Esophagus squamous epithelium (tissue), 5 donors: Measurements from ENCODE around the gene ZNF584. TPM values are rescaled to one million over a fixed set of nuclear protein-coding genes. Genes with fewer than 3 reads are reported as not detected.
"Not testable (repeated sequence)": the region's sequence is repeated elsewhere in the genome, so short reads cannot be mapped to it uniquely, and the experiment has no call there.

Experiments
- DNase-seq: peaks from one replicate; lab custom pipeline; 2025; lab: John Stamatoyannopoulos, UW
- H3K27ac ChIP-seq, 4 donors: fragments of 200-600 bp; sonication (generic); one replicate each; pipeline ENCODE4 v1.5.1; 2016 to 2019; ENCODE audit warnings: mild to moderate bottlenecking in 1 of 4
- H3K27me3 ChIP-seq, 4 donors: fragments of 200-600 bp; sonication (generic); 1 replicate in 3 of 4; 2 replicates in 1 of 4; pipeline versions ENCODE4 v1.5.1 to v1.6.0; 2017 to 2021; ENCODE audit warnings: antibody characterized with exemption in 1 of 4
- H3K36me3 ChIP-seq, 3 donors: fragments of 200-600 bp; sonication (generic); one replicate each; pipeline ENCODE4 v1.5.1; 2016 to 2019
- H3K4me1 ChIP-seq, 3 donors: fragments of 200-600 bp; sonication (generic); one replicate each; pipeline ENCODE4 v1.5.1; 2017 to 2019
- H3K4me3 ChIP-seq, 4 donors: fragments of 200-600 bp; sonication (generic); 1 replicate in 3 of 4; 2 replicates in 1 of 4; pipeline ENCODE4 v1.5.1; 2016 to 2019; ENCODE audit warnings: mild to moderate bottlenecking in 2 of 4, moderate library complexity in 1 of 4
- H3K9me3 ChIP-seq, 3 donors: fragments of 200-600 bp; sonication (generic); one replicate each; pipeline ENCODE4 v1.5.1; 2016 to 2019
- POLR2A ChIP-seq, 4 donors: fragments of 450-650 bp; IDR thresholded peaks; one replicate each; pipeline ENCODE4 v1.6.1; 2017; ENCODE audit warnings: antibody characterized with exemption in 4 of 4, mild to moderate bottlenecking in 4 of 4, moderate library complexity in 3 of 4
- WGBS, 2 donors: methylation state at CpG; one replicate each; pipeline ENCODE4 v1.1.5; 2018; 5-methylcytosine and 5-hydroxymethylcytosine counted together
- intact Hi-C: fragments of 100-400 bp; cut with DNase I; formaldehyde crosslinking; loops from one replicate; pipeline ENCODE4 v1.15.0; 2022
- total RNA-seq, 4 donors: library from RNA; depleted of rRNA; stranded (reverse); fragments of >200 nt; gene quantifications; one replicate each; pipeline ENCODE4 v1.1.0, GENCODE V29; 2016
- TF ChIP-seq, protein P1 (sequence below), 6 experiments: fragments of 450-650 bp in 4 of 6; fragments of 200-600 bp in 2 of 6; sonication (generic) in 2 of 6; IDR thresholded peaks; one replicate each; pipeline ENCODE4 v1.5.1; 2016 to 2019; ENCODE audit warnings: antibody characterized with exemption in 6 of 6, mild to moderate bottlenecking in 4 of 6, moderate library complexity in 4 of 6
- donor health status: DM: yes; HTN: yes; CAD: no.

The ZNF584 gene
- total RNA-seq, 4 donors from 2014 or later: 8.5 to 13.4 (median 9.4) TPM

DNA sequence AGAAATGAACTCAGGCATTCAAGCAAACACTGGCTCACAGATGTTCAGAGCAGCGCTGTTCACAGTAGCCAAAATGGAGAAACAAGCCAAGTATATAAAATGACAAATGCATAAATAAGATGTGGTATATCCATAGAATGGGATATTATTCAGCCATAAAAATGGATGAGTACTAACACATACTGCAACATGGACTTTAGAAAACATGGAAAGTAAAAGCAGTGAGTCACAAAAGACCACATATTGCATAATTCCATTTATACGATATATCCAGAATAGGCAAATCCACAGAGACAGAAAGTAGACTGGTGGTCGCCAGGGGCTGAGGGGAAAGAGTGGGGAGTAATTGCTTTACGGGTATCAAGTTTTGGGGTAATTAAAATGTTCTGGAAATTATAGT, 34.2 kb upstream of the ZNF584 start:
- Histone ChIP-seq H3K4me3 (no peak overlapping the region), H3K27ac (no peak overlapping the region), H3K9me3 (no peaks in the 10 kb centered on the region), H3K36me3 (no peaks in the 10 kb centered on the region), H3K4me1 (peaks cover 0 to 3% (median 0%) of the 10 kb centered on the region in 3 donors), H3K27me3 (no peaks in the 10 kb centered on the region)
- intact Hi-C loops: no loop called here
- DNase-seq: no peak
- TF ChIP-seq POLR2A (IDR thresholded peaks at IDR 0.05): no peak
- TF ChIP-seq, protein P1, sequence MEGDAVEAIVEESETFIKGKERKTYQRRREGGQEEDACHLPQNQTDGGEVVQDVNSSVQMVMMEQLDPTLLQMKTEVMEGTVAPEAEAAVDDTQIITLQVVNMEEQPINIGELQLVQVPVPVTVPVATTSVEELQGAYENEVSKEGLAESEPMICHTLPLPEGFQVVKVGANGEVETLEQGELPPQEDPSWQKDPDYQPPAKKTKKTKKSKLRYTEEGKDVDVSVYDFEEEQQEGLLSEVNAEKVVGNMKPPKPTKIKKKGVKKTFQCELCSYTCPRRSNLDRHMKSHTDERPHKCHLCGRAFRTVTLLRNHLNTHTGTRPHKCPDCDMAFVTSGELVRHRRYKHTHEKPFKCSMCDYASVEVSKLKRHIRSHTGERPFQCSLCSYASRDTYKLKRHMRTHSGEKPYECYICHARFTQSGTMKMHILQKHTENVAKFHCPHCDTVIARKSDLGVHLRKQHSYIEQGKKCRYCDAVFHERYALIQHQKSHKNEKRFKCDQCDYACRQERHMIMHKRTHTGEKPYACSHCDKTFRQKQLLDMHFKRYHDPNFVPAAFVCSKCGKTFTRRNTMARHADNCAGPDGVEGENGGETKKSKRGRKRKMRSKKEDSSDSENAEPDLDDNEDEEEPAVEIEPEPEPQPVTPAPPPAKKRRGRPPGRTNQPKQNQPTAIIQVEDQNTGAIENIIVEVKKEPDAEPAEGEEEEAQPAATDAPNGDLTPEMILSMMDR (IDR thresholded peaks at IDR 0.05): no peak
- WGBS, 2 donors: 64 to 74% methylated on average over 4 of the region's 4 CpGs

DNA sequence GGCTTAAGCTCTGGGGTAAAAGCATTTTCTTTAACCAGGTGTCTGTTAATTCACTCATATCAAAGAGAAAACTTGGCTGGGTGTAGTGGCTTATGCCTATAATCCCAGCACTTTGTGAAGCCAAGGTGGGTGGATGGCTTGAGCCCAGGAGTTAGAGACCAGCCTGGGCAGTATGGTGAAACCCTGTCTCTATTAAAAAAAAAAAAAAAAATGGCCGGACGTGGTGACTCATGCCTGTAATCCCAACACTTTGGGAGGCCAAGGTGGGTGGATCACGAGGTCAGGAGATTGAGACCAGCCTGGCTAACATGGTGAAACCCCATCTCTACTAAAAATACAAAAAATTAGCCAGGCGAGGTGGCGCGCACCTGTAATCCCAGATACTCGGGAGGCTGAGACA, 31.7 kb upstream of the ZNF584 start:
- peaks cover 12 to 20% (median 14%) of the 10 kb centered on the region in 3 donors for H3K4me1 ChIP-seq
- 54 to 60% methylated on average over 4 to 6 of the region's 7 CpGs for WGBS, 2 donors
- H3K27me3 ChIP-seq, H3K4me3 ChIP-seq, H3K9me3 ChIP-seq, intact Hi-C loops, H3K36me3 ChIP-seq, DNase-seq, H3K27ac ChIP-seq: not testable (repeated sequence)

DNA sequence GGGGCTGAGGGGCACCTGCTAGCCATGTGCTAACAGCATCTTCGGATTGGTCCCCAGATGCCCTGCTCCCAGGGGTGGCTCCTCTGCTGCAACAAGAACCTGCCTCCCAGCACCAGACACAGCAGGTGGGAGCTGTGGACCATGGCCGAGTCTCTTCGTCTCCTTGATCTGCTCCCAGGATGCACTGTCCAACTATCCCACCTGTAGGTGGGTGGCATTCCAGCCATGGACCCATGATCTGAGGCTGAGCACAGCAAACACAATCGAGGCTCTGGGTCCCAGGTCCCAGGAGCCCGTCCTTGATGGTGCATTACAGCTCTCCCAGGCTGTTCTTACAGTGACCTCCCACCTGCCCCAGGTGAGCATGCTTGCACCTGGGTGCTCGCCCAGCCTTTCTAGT, 29.2 kb upstream of the ZNF584 start:
- no peaks in the 10 kb centered on the region for H3K9me3 ChIP-seq
- no peak for DNase-seq
- H3K4me3 ChIP-seq: peak overlapping the region in 1 of 4 donors; percentile 95
- H3K4me1 ChIP-seq: peaks cover 19 to 29% (median 19%) of the 10 kb centered on the region in 3 donors
- H3K36me3 ChIP-seq: no peaks in the 10 kb centered on the region
- TF ChIP-seq, protein P1 (IDR thresholded peaks at IDR 0.05): no peak
- TF ChIP-seq POLR2A (IDR thresholded peaks at IDR 0.05): no peak
- no peaks in the 10 kb centered on the region for H3K27me3 ChIP-seq
- H3K27ac ChIP-seq: no peak overlapping the region
- WGBS, 2 donors: 80 to 100% methylated on average over 1 to 2 of the region's 6 CpGs
- intact Hi-C loops: no loop called here

DNA sequence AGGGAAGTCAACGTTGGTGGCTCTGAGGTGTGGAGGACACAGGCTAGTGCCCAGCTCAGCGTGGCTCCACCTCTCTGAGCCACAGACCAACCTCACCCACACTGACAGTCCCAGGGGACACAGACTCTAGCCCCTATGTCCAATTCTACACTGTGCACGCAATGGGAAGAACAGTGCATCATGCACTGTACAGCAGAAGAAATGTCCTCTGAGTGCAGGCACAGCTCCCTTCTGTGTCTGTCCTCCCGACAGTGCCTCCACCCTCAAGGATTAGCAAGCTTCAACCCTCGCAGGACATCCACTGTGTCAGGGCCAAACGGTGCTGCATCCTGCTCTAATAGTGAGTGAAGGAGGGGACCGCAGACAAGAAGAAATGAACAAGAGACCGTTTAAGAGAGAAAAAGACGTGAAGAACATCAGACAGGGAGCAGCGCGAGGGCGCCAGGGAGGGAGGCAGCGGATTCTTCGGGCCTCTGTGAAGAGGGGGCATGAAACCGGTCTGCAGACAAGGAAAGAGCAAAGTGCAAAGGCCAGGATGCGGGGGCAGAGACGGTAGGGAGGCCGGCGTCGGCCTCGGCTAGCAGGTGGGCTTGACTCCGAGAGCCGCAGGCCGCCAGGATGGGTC, 28.3 kb upstream of the ZNF584 start:
- Histone ChIP-seq H3K27ac (peak overlapping the region; percentile 89 to 96 (median 92)), H3K9me3 (no peaks in the 10 kb centered on the region), H3K27me3 (no peaks in the 10 kb centered on the region), H3K36me3 (no peaks in the 10 kb centered on the region), H3K4me3 (peak overlapping the region; percentile 62 to 95 (median 65)), H3K4me1 (peaks cover 19 to 36% (median 19%) of the 10 kb centered on the region in 3 donors)
- 2 to 5% methylated on average over 22 to 24 of the region's 24 CpGs for WGBS, 2 donors
- no peak for DNase-seq
- TF ChIP-seq, protein P1 (IDR thresholded peaks at IDR 0.05): no peak
- TF ChIP-seq POLR2A (IDR thresholded peaks at IDR 0.05): no peak
- intact Hi-C loops: no loop called here

DNA sequence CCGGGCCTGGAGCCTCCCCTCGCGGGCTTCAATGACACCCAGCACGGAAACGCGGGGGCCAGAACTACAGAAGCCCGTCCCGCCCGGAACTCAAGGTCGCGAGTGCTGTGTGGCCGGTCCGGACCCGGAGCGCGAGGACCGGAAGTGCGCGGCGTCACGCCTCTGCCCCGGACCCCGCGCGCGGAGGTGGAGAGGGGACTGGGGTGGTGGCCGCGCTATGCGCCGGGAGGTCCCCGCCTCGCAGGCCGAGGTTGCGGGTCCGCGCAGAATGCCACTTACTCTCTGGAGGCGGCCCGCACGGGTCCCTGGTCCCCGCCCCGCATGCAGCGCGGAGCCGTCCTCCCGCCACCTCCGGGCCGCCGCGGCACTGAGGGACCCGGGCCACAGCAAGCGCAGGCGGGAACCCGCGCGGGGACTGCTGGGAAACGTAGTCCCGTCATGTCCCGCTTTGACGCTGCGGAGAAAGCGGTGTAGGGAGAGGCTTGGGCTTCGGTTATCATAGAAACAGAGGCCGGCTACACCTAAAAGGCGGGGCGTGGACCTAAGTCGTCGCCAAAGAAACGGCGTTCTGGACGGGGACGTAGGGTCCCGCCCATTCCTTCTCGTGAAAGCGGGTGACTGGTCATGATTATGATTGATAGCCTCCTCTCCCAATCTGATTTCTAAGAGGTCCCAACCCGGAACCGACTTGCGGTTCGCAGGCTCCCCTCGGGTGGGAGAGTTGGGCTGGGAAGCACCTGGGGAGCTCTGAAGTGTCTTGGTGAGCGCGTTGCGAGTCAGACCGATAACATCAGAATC, 27.6 kb upstream of the ZNF584 start, which contains the start of gene ZNF837:
Gene ZNF837 (minus strand): TSS at position 369 of the 798 bp plus-strand sequence. CDS start 11,698 bp downstream, outside the sequence.
- DNase-seq: peak; percentile 93
- no peaks in the 10 kb centered on the region for H3K27me3 ChIP-seq
- intact Hi-C loops: no loop called here
- peak within 1 kb of the TSS; percentile 89 to 96 (median 92) for H3K27ac ChIP-seq
- TF ChIP-seq, protein P1 (IDR thresholded peaks at IDR 0.05): peak in 4 of 6 experiments; percentile 4 to 19 (median 14)
- peak in 3 of 4 donors; percentile 82 to 91 (median 87) for TF ChIP-seq POLR2A (IDR thresholded peaks at IDR 0.05)
- H3K36me3 ChIP-seq: no peaks in the 10 kb centered on the region
- peaks cover 26 to 43% (median 26%) of the 10 kb centered on the region in 3 donors for H3K4me1 ChIP-seq
- H3K4me3 ChIP-seq: peak within 1 kb of the TSS; percentile 62 to 95 (median 65)
- 0% methylated on average over 13 to 17 of the region's 83 CpGs for WGBS, 2 donors
- H3K9me3 ChIP-seq: no peaks in the 10 kb centered on the region
